Measurements from ENCODE around the gene ZNF180. TPM values are rescaled to one million over a fixed set of nuclear protein-coding genes. Genes with fewer than 3 reads are reported as not detected.
"Not testable (repeated sequence)": the region's sequence is repeated elsewhere in the genome, so short reads cannot be mapped to it uniquely, and the experiment has no call there.

Gene ZNF180
- total RNA-seq, 1 experiment from 2014 or later = 10.4 TPM

GRCh38 chr19:44539991-44540390 lies 39.7 kb upstream of the ZNF180 start:
- POLR2A ChIA-PET (ENCODE audit: low non-redundant PET) = no interaction called here
- BruUV-seq (replicated peaks) = no TSS peak
- Histone ChIP-seq H3K4me3 (ENCODE audit: low read depth, low read length, poor library complexity, severe bottlenecking) (no peak overlapping the region), H3K27me3 (replicated peaks; ENCODE audit: insufficient read depth, low read depth, low read length, poor library complexity) (no peaks in the 10 kb centered on the region), H3K27ac (ENCODE audit: low read depth, low read length, poor library complexity, severe bottlenecking) (no peak overlapping the region), H3K9me3 (ENCODE audit: low read depth, low read length, poor library complexity, severe bottlenecking) (no peaks in the 10 kb centered on the region), H3K4me1 (ENCODE audit: insufficient read depth, low read length, poor library complexity, severe bottlenecking) (no peaks in the 10 kb centered on the region), H3K36me3 (ENCODE audit: insufficient read depth, low read length, poor library complexity, severe bottlenecking) (no peaks in the 10 kb centered on the region)
- intact Hi-C loops (cut with micrococcal nuclease; ENCODE audit: unreplicated experiment) = no loop called here
- TF ChIP-seq, protein P1, sequence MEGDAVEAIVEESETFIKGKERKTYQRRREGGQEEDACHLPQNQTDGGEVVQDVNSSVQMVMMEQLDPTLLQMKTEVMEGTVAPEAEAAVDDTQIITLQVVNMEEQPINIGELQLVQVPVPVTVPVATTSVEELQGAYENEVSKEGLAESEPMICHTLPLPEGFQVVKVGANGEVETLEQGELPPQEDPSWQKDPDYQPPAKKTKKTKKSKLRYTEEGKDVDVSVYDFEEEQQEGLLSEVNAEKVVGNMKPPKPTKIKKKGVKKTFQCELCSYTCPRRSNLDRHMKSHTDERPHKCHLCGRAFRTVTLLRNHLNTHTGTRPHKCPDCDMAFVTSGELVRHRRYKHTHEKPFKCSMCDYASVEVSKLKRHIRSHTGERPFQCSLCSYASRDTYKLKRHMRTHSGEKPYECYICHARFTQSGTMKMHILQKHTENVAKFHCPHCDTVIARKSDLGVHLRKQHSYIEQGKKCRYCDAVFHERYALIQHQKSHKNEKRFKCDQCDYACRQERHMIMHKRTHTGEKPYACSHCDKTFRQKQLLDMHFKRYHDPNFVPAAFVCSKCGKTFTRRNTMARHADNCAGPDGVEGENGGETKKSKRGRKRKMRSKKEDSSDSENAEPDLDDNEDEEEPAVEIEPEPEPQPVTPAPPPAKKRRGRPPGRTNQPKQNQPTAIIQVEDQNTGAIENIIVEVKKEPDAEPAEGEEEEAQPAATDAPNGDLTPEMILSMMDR (conservative IDR thresholded peaks at IDR 0.05; ENCODE audit: low read depth, low read length) = no peak
- TF ChIP-seq EZH2 (IDR thresholded peaks at IDR 0.05; ENCODE audit: borderline replicate concordance, low read depth, low read length, poor library complexity, severe bottlenecking) = no peak
- CTCF ChIA-PET = no interaction called here
- no peak for DNase-seq (ENCODE audit: low spot score)

- H3K9me3 ChIP-seq (ENCODE audit: low read depth, low read length, poor library complexity, severe bottlenecking) = no peaks in the 10 kb centered on the region
- TF ChIP-seq, protein P1 (conservative IDR thresholded peaks at IDR 0.05; ENCODE audit: low read depth, low read length) = no peak
- no peak for TF ChIP-seq EZH2 (IDR thresholded peaks at IDR 0.05; ENCODE audit: borderline replicate concordance, low read depth, low read length, poor library complexity, severe bottlenecking)
- BruUV-seq (replicated peaks) = no TSS peak
- no peak overlapping the region for H3K27ac ChIP-seq (ENCODE audit: low read depth, low read length, poor library complexity, severe bottlenecking)
- H3K27me3 ChIP-seq (replicated peaks; ENCODE audit: insufficient read depth, low read depth, low read length, poor library complexity) = no peaks in the 10 kb centered on the region
- DNase-seq (ENCODE audit: low spot score) = no peak
- H3K4me1 ChIP-seq (ENCODE audit: insufficient read depth, low read length, poor library complexity, severe bottlenecking) = no peaks in the 10 kb centered on the region
- ChIA-PET POLR2A (ENCODE audit: low non-redundant PET) (no interaction called here), CTCF (no interaction called here)
- no peak overlapping the region for H3K4me3 ChIP-seq (ENCODE audit: low read depth, low read length, poor library complexity, severe bottlenecking)
- no peaks in the 10 kb centered on the region for H3K36me3 ChIP-seq (ENCODE audit: insufficient read depth, low read length, poor library complexity, severe bottlenecking)
- intact Hi-C loops (cut with micrococcal nuclease; ENCODE audit: unreplicated experiment) = no loop called here
Observed at GRCh38 chr19:44539236-44539826, 39.0 kb upstream of the ZNF180 start.

DNA sequence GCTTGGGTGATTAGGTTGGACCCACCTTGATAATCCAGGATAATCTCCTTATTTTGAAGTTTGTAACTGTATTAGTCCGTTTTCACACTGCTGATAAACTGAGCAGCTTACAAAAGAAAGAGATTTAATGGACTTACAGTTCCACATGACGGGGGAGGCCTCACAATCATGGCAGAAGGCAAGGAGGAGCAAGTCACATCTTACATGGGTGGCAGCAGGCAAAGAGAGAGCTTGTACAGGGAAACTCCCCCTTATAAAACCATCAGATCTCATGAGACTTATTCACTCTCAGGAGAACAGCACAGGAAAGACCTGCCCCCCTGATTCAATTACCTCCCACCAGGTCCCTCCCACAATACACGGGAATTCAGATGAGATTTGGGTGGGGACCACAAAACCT lies 35.0 kb upstream of the ZNF180 start:
- POLR2A ChIA-PET (ENCODE audit: low non-redundant PET); CTCF ChIA-PET; H3K27ac ChIP-seq (ENCODE audit: low read depth, low read length, poor library complexity, severe bottlenecking); BruUV-seq (replicated peaks); H3K4me3 ChIP-seq (ENCODE audit: low read depth, low read length, poor library complexity, severe bottlenecking); H3K36me3 ChIP-seq (ENCODE audit: insufficient read depth, low read length, poor library complexity, severe bottlenecking); H3K4me1 ChIP-seq (ENCODE audit: insufficient read depth, low read length, poor library complexity, severe bottlenecking); H3K9me3 ChIP-seq (ENCODE audit: low read depth, low read length, poor library complexity, severe bottlenecking); intact Hi-C loops (cut with micrococcal nuclease; ENCODE audit: unreplicated experiment); H3K27me3 ChIP-seq (replicated peaks; ENCODE audit: insufficient read depth, low read depth, low read length, poor library complexity); DNase-seq (ENCODE audit: low spot score): not testable (repeated sequence)

- H3K9me3 ChIP-seq (ENCODE audit: low read depth, low read length, poor library complexity, severe bottlenecking) = no peaks in the 10 kb centered on the region
- H3K27ac ChIP-seq (ENCODE audit: low read depth, low read length, poor library complexity, severe bottlenecking) = no peak overlapping the region
- H3K27me3 ChIP-seq (replicated peaks; ENCODE audit: insufficient read depth, low read depth, low read length, poor library complexity) = no peaks in the 10 kb centered on the region
- H3K36me3 ChIP-seq (ENCODE audit: insufficient read depth, low read length, poor library complexity, severe bottlenecking) = no peaks in the 10 kb centered on the region
- POLR2A ChIA-PET (ENCODE audit: low non-redundant PET) = no interaction called here
- CTCF ChIA-PET = no interaction called here
- H3K4me3 ChIP-seq (ENCODE audit: low read depth, low read length, poor library complexity, severe bottlenecking) = no peak overlapping the region
- H3K4me1 ChIP-seq (ENCODE audit: insufficient read depth, low read length, poor library complexity, severe bottlenecking) = no peaks in the 10 kb centered on the region
- intact Hi-C loops (cut with micrococcal nuclease; ENCODE audit: unreplicated experiment) = no loop called here
- TF ChIP-seq, protein P1 (conservative IDR thresholded peaks at IDR 0.05; ENCODE audit: low read depth, low read length) = no peak
- no peak for TF ChIP-seq EZH2 (IDR thresholded peaks at IDR 0.05; ENCODE audit: borderline replicate concordance, low read depth, low read length, poor library complexity, severe bottlenecking)
- BruUV-seq (replicated peaks) = no TSS peak
- no peak for DNase-seq (ENCODE audit: low spot score)
Observed at GRCh38 chr19:44532819-44533218, 32.5 kb upstream of the ZNF180 start.
